SK-N-SH treated with all-trans-retinoic acid at 6 μM for 48 hours (cell line): ENCODE data around the gene SIAH2.

Experiments used
- ARNTL ChIP-seq: fragments of 450-650 bp; formaldehyde crosslinking; IDR thresholded peaks from 2 replicates; pipeline ENCODE4 v1.5.0; 2020; ENCODE audit warnings: low read depth, mild to moderate bottlenecking, moderate library complexity, borderline replicate concordance
- CREB5 ChIP-seq: fragments of 250-450 bp; sonication (Bioruptor Pico); IDR thresholded peaks from 2 replicates; pipeline ENCODE4 v1.5.1; 2020; ENCODE audit warnings: low read depth, mild to moderate bottlenecking, moderate library complexity
- CSDC2 ChIP-seq: fragments of 250-450 bp; sonication (Bioruptor Pico); IDR thresholded peaks from 2 replicates; pipeline ENCODE4 v1.5.0; 2020; ENCODE audit warnings: mild to moderate bottlenecking, moderate library complexity
- ESRRG ChIP-seq: fragments of 250-450 bp; sonication (Bioruptor Pico); IDR thresholded peaks from 2 replicates; pipeline ENCODE4 v1.6.1; 2021; ENCODE audit warnings: mild to moderate bottlenecking
- GLIS3 ChIP-seq: fragments of 250-450 bp; sonication (Bioruptor Pico); IDR thresholded peaks from 2 replicates; pipeline ENCODE4 v1.5.0; 2020; ENCODE audit warnings: mild to moderate bottlenecking, moderate library complexity
- SNAI2 ChIP-seq: fragments of 250-450 bp; sonication (Bioruptor Pico); IDR thresholded peaks from 2 replicates; pipeline ENCODE4 v1.5.0; 2020; ENCODE audit warnings: mild to moderate bottlenecking, moderate library complexity
- TCF4 ChIP-seq: fragments of 250-450 bp; sonication (Bioruptor Pico); IDR thresholded peaks from 2 replicates; pipeline ENCODE4 v1.8.0; 2021; ENCODE audit warnings: mild to moderate bottlenecking, moderate library complexity, borderline replicate concordance
- ZC3H10 ChIP-seq: fragments of 250-450 bp; sonication (Bioruptor Pico); IDR thresholded peaks from 2 replicates; pipeline ENCODE4 v1.5.1; 2021; ENCODE audit warnings: mild to moderate bottlenecking, moderate library complexity
- ZFP3 ChIP-seq: fragments of 250-450 bp; sonication (Bioruptor Pico); IDR thresholded peaks from 2 replicates; pipeline ENCODE4 v1.5.0; 2020; ENCODE audit warnings: mild to moderate bottlenecking, moderate library complexity
- ZNF565 ChIP-seq: fragments of 450-650 bp; formaldehyde crosslinking; conservative IDR thresholded peaks from 2 replicates; pipeline ENCODE4 v1.5.0; 2020; ENCODE audit warnings: low read depth, mild to moderate bottlenecking, moderate library complexity
- TF ChIP-seq, protein P1 (sequence below): fragments of 250-450 bp; sonication (Bioruptor Pico); IDR thresholded peaks from 2 replicates; pipeline ENCODE4 v1.5.0; 2020; ENCODE audit warnings: mild to moderate bottlenecking, moderate library complexity
- TF ChIP-seq, protein P2 (sequence below): fragments of 250-450 bp; sonication (Bioruptor Pico); IDR thresholded peaks from 2 replicates; pipeline ENCODE4 v1.8.0; 2020; ENCODE audit warnings: mild to moderate bottlenecking, moderate library complexity, borderline replicate concordance
- TF ChIP-seq, protein P3 (sequence below): fragments of 250-450 bp; sonication (Bioruptor Pico); IDR thresholded peaks from 2 replicates; pipeline ENCODE4 v1.8.0; 2021; ENCODE audit warnings: low read depth, mild to moderate bottlenecking, moderate library complexity, borderline replicate concordance

DNA sequence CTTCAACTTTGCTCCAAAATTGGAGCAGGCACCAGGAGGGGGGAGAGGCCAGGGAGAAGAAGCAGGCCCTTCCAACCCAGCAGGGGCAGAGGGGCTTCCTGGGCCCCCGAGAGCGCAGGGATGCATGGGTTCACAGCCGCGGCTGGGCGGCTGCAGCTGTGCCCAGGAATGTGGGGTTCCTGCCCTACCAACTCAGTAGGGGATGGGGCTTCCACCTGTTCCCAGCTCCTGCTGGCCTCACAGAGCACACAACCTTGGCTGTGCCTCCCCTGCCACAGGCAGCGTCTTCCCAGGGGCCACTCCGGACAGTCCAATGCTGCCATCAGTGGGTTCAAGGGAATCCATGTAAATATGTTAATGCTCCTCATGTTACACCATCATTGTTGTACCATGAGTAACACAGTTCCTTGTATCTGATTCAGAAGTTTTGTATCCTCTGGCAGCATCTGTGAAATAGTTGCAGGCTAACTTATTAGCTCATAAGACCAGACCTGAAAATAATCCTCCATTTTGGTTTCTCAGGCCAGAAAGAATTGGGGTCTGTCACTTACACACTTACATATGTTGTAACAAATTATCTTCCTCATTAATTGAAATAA is 12.1 kb upstream of the SIAH2 start:
- TF ChIP-seq CREB5 (no peak), ARNTL (CRISPR knock-in tag) (no peak), ESRRG (CRISPR knock-in tag) (no peak), ZFP3 (CRISPR knock-in tag) (no peak), TCF4 (CRISPR knock-in tag) (no peak), ZNF565 (CRISPR knock-in tag) (no peak), CSDC2 (CRISPR knock-in tag) (no peak), GLIS3 (CRISPR knock-in tag) (no peak), SNAI2 (no peak), ZC3H10 (CRISPR knock-in tag) (no peak)
- TF ChIP-seq, protein P1, sequence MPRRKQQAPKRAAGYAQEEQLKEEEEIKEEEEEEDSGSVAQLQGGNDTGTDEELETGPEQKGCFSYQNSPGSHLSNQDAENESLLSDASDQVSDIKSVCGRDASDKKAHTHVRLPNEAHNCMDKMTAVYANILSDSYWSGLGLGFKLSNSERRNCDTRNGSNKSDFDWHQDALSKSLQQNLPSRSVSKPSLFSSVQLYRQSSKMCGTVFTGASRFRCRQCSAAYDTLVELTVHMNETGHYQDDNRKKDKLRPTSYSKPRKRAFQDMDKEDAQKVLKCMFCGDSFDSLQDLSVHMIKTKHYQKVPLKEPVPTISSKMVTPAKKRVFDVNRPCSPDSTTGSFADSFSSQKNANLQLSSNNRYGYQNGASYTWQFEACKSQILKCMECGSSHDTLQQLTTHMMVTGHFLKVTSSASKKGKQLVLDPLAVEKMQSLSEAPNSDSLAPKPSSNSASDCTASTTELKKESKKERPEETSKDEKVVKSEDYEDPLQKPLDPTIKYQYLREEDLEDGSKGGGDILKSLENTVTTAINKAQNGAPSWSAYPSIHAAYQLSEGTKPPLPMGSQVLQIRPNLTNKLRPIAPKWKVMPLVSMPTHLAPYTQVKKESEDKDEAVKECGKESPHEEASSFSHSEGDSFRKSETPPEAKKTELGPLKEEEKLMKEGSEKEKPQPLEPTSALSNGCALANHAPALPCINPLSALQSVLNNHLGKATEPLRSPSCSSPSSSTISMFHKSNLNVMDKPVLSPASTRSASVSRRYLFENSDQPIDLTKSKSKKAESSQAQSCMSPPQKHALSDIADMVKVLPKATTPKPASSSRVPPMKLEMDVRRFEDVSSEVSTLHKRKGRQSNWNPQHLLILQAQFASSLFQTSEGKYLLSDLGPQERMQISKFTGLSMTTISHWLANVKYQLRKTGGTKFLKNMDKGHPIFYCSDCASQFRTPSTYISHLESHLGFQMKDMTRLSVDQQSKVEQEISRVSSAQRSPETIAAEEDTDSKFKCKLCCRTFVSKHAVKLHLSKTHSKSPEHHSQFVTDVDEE (CRISPR knock-in tag) = no peak
- TF ChIP-seq, protein P2, sequence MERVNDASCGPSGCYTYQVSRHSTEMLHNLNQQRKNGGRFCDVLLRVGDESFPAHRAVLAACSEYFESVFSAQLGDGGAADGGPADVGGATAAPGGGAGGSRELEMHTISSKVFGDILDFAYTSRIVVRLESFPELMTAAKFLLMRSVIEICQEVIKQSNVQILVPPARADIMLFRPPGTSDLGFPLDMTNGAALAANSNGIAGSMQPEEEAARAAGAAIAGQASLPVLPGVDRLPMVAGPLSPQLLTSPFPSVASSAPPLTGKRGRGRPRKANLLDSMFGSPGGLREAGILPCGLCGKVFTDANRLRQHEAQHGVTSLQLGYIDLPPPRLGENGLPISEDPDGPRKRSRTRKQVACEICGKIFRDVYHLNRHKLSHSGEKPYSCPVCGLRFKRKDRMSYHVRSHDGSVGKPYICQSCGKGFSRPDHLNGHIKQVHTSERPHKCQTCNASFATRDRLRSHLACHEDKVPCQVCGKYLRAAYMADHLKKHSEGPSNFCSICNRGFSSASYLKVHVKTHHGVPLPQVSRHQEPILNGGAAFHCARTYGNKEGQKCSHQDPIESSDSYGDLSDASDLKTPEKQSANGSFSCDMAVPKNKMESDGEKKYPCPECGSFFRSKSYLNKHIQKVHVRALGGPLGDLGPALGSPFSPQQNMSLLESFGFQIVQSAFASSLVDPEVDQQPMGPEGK (CRISPR knock-in tag) = no peak
- TF ChIP-seq, protein P3, sequence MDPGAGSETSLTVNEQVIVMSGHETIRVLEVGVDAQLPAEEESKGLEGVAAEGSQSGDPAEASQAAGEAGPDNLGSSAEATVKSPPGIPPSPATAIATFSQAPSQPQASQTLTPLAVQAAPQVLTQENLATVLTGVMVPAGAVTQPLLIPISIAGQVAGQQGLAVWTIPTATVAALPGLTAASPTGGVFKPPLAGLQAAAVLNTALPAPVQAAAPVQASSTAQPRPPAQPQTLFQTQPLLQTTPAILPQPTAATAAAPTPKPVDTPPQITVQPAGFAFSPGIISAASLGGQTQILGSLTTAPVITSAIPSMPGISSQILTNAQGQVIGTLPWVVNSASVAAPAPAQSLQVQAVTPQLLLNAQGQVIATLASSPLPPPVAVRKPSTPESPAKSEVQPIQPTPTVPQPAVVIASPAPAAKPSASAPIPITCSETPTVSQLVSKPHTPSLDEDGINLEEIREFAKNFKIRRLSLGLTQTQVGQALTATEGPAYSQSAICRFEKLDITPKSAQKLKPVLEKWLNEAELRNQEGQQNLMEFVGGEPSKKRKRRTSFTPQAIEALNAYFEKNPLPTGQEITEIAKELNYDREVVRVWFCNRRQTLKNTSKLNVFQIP (CRISPR knock-in tag) = no peak
